Activated CD4-positive, CD25-positive, alpha-beta regulatory T cell treated with anti-CD3 and anti-CD28 coated beads, Interleukin-2, amount 50 U/mL, for 72 hours (primary cell): ENCODE measurements around the gene NEDD4L.

Experiments used
- DNase-seq: peaks from one replicate; pipeline ENCODE4 v3.0.0; 2021

The NEDD4L gene

DNA sequence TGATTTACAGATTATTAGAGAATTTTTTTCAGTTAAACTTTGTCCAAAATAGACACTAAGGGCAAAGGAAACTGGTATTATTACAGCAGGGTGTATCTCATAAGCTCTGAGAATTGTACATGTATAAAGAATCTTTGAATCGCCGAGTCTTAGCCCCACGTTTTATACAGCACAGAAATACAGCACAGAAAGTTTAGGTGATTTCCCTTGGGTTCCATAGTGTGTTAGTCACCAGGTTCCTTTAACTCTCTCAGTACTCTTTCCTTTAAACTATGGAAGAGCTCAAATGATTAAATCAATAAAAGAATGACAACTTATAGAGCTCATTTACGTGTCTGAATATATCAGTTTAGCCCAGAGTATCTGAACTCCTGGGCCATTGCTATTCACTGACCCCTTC lies 256.8 kb downstream of the NEDD4L start:
- DNase-seq: no peak

DNA sequence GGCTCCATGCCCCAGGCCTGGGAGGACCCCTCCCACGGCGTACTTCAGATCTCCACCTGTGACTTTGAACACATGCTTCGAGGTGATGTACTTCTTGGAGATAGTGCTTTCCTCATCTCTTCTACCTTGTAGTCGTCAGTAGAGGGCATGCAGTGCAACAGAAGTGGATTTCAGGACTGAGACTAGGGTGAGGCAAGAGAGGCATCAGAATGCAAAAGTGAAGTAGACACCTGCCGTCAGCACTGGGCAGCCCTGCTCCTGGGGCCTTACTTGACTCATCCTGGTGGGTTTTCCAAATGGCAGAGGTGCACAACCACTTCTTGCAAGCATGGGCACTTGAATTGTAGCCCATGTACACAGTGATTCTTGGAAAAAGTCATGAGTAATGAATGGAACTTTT lies 258.8 kb downstream of the NEDD4L start:
- DNase-seq: no peak

DNA sequence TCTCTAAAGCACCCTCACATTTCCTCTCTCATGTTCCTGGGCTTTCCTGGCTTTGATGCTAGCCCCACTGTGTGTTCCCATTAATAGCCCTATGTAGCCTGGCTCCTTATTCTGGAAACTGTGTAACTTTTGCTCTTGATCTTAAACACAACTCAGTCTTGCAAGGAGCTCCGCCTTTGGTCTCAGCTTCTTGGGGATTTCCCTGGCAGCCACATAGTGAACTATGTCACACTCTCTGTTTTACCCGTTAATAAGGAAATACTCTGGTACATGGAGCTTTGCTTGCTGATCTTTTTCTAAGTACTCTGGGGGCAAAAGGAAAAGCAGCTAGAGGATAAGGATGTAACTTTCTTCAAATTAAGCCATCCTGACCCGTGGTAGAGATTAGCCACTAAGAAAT lies 259.3 kb downstream of the NEDD4L start:
- no peak for DNase-seq

DNA sequence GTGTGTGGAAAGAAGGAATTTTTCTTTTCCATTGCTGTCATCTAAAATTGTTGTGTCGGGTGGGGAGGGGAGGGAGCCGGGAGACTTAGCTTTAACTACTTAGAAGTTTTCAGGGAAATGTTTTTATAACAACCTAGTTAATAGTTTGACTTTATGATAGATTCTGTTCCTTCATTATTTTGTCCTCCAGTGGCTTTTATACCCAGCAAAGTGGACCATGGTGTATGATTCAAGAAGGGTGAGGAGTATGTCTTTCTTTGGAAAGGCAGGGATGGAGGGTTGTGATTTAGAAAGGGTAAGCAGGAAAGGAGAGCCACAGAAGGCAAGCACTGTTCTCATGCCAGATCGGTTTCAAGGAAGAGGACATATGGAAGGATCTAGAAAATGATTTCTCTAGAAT lies 261.8 kb downstream of the NEDD4L start:
- no peak for DNase-seq

DNA sequence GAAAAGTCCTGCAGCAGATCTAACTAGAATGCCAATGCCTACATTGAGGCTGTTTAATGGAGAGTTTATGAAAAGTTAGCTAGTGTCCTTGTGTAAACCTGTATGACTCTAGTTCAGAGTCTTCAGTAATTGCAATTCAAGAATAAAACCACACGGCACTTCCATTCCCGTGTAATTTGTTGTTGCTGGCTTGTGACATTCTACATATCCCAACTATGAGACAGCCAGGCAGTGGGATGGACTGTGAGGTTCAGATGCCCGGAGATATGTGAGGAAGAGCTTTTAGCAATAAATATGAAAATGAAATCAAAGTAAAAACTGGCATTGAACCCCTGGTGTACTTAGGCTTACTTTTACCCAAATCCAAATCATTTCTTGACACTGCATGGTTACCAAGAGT lies 263.4 kb downstream of the NEDD4L start:
- no peak for DNase-seq

DNA sequence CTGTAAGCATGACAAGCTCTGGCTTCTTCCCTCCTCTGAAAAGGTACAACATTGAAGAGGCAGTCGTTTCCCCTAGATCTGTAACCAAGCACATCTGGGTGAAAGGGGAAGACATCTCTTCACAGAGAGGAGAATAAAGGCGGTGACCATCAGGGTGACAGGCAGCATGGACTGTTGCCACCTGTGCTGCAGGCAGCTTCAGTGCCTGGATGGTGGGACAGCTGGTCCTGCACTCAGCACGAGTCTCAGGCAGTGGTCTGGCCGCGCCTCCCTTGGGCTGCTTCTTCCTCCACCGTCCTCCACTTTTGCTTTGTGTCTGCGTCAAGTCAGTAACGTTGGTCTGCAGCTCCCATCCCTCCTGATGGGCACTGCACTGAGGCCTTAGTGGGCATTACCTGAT lies 264.4 kb downstream of the NEDD4L start:
- DNase-seq: no peak

DNA sequence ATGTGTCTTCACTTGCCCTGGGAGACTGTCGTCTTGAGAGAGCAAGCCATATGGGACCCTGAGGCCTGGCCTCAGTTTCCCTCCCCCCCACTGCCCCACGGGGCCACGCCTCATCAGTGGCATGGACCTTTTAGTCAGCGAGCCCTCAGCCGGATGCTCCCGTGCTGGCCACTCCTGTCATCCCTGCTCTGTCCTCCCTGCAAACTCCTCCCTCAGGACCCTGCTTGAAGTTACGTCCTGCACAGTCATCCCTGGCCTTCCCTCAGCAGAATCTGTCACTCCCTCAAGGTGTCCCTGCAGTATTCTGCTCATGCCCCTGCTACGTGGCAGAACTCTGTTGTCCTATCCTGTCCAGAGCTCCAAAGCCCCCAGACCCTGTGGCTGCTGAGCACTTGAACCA lies 265.1 kb downstream of the NEDD4L start:
- DNase-seq: no peak

DNA sequence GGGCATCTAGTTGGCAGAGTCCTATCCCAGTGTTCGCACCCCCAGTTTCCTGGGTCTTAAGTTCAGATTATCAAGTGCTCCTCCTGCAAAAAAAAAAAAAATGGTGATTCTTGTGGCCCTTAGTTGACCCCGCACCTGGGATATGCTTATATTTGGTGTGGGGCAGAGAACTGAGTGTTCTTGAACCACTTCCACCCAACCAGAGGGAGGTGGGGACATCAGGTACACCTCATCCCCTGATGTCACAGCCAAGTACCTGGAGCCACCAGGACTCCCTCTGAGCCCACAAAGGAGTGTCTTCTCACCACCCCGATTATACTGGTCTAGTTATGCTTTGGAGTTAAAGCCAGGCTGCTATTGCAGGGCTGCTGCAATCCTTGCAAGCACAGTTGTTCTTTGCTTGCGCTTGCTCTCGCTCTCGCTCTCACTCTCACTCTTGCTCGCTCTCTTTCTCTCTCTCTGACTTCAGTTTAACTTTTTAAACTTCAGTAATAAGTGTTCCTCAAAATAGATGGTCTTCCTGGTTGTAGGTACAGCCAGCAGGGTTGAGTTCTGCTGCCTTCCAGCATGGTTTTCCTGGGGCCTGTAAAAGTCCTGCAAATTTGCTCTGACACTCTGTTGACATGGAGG lies 265.7 kb downstream of the NEDD4L start:
- no peak for DNase-seq

DNA sequence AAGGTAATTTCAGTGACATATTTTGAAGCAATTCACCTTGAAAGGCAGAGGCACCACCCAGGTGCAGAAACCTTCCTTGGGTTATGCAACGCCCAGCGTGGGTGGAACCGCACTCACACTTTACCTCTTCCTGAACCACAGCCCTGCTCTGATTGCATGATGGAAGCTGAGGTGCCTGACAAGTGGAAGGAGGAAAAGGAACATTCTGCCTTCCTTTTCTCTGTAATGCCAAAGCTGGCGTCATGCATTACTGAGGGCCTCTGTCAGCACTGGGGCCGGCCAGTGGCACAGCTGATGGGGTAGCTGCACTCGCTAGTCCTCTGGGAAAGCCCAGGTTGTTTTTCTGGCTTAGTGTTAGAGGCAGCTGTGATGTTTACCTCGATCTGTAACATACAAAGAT lies 266.5 kb downstream of the NEDD4L start:
- DNase-seq: no peak

DNA sequence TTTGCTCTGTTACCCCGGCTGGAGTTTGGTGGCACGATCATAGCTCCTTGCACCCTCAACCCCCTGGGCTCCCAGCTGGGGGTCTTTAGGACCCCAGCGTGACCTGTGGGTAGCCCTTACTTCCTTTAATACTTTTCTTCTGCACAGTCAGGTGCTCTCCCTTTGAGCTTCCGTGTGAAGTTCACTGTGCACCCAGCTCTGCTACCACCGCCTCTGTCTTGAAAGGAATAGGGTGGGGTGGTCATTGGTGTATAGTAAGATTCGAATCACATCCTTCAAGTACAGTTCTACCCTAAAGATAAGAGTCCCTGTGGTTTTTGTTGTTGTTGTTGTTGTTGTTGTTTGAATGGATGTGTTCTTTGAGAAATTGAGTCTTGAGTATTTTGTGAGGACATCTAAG lies 267.4 kb downstream of the NEDD4L start:
- DNase-seq: no peak

DNA sequence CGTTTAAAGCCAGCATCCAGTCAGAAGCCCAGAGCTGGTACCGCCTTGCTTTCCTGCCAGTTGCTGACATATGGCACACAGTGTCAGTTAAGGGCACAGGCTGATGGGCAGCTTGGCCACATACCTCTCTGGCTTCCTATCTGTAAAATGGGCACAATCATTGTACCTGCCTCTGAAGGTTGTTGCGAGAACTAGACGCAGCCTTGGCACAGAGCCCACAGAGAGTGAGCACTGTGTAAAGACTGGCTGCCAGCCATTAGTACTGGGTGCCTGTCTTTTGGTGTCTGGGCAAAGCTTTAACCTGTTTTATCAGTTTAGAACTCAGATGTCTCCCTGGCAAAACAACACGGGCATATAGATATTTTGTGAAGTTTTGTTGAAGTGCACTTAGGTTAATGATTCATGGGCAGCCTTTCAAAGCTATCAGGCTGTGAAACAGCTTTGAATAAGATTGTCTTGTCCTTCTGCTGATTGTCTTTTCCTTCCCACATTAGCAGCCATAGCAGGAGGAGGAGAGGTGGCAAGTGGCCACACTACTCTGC lies 269.5 kb downstream of the NEDD4L start:
- no peak for DNase-seq

DNA sequence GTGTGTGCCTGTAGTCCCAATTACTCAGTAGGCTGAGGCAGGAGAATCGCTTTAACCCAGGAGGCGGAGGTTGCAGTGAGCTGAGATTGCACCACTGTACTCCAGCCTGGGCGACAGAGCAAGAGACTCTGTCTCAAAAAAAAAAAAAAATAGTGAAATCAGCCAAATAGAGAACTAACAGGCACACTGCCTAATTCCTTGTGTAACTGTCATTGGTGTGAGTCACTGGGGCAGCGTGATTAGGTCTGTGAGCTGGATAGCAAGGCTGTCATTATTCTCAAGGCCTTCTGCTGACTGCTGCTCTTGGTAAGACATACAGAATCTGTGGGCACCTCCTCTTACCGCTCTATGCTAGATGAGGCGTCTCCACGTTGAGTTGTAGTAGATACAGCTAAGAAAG lies 270.3 kb downstream of the NEDD4L start:
- DNase-seq: no peak

DNA sequence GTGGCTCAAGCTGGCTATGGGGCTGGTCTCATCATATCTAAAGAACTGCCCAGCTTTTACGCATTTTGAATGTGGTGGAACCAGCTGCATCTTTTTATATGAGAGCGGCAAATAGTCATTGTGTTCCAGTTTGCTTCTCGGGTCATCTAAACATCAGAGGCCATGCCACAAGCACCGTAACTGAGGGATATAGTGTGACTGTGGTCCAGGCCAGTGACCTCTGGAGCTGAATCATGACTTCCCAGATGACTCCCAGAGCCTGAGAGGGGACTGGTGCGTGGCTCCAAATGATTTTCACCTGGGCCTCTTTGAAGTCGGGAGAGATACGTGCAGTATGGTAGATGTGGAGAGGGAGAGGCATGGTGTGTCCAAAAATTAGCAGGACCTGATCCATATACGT lies 271.0 kb downstream of the NEDD4L start:
- DNase-seq: no peak

DNA sequence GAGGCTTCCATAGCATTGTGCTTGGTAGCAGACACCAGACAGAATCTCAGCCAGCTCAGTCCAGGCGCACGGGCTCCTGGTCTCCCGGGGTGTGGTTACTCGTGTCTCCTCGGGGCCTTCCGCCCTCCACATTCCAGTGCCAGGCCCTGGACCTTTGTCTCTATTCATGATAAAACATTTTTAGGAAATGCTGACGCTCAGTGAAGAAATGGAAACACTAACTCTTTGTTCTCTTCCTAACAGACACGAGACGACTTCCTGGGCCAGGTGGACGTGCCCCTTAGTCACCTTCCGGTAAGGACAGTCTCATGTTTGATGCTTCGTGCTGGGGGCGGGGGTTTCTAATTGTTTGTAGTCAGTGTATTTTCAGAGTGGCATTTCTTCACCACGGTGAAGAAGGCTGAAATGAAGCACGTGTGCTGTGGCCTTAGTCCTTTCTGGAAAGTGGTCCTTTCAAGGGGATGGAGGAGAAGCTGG lies 271.8 kb downstream of the NEDD4L start:
- DNase-seq: no peak

DNA sequence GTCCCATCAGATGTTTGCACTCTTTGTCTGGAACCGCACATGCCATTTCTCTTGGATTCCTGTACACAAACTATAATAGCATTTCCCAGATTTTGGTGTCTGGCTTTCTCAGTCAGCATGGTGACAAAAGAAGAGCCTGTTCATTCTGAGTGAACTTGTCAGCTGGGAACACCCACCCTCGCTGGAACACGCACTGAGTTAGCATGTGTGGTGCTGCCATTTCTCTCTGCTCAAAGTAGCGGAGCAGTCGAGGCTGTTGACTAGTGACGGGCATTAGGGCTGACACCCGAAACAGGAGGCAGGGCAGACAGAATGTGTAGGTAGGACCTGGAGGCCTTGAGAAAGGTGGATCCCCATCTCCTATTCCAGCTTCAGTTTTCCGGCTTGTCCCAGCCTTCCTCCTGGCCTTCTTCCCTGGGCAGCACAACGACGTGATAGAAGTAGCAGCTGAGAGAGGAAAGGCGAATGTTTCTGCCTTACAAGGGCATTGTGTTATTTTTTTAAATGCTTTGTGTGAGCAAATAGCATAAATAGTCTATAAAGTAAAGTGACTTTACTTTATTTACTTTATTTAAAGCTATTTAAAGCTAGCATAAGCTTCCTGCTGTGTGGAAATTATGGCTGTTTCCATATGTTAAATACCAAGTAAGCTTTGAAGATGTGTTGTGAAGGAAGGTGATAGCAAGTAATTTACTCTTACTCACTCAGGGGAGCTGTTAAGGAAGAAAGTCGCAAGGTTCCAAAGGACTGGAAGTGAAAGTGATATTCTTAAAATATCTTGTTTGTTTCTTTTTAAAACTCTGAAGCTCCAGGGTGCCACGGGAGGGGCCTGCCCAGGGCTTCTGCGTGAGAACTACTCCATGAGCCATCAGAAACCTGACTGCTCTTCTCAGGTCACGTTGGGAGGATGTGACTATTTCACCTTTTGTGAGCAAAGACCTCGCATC lies 272.6 kb downstream of the NEDD4L start:
- DNase-seq: no peak

DNA sequence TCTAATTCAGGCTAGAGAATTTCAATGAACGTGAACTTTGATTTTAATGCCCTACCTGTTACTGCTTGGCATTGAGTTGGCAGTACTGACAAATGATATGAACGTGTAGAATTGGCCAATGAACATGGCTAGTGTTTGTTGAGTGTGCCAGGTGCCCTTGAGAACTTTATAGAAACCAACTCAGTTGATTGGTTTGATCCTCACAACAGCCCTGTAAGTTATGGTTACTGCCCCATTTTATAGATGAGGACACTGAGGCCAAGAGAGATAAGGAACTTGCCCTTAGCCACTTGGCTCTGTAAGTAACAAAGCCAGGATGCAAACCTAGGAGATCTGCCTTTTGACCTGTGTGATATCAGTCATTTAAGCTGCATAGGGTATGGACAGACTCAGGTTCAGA lies 275.7 kb downstream of the NEDD4L start:
- DNase-seq: no peak

DNA sequence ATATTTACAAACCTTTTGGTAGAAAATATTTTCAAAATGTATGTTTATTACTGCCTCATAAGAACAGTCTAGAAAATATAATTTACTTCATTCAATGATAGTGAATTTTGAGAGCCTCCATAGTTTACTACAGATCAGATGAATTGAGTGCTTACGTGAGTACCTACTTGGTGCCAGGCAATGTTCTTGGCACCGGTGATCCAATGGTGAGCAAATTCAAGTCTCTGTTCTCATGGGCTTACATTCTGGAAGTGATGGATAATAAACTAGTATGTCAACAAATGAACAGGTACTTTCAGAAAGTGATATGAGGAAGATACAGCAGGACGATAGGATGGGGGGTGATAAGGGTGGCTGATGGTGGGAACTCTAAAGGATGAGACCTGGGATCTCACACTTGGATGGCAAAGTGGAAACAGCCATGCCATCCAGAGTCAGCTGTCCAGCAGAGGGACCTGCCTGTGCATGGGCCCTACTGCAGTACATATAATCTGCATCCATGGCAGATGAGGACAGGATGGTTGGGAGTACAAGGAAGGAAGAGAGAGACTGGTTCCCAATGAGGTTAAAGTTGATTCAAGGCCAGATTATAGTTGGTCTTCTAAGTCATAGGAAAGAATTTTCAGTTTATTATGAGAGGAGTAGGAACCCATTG lies 277.0 kb downstream of the NEDD4L start:
- no peak for DNase-seq

DNA sequence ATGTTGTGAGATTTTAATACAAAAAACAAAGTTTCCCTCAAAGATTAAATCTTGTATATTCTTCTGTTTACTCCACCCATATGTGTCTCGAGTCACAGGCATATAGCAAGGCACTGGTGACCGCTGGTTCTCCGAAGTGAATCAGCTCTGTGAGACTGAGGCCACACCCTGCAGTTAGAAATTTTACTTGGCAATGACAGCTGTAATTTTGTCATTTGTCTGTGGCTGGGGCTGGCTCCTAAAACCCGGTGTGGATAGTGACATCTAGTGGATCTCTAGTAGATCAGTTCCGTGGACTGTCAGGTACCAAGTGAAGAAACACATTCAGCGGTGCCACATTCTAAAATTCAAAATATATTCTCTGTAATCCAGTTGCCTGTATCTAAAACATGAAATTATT lies 278.0 kb downstream of the NEDD4L start:
- no peak for DNase-seq

DNA sequence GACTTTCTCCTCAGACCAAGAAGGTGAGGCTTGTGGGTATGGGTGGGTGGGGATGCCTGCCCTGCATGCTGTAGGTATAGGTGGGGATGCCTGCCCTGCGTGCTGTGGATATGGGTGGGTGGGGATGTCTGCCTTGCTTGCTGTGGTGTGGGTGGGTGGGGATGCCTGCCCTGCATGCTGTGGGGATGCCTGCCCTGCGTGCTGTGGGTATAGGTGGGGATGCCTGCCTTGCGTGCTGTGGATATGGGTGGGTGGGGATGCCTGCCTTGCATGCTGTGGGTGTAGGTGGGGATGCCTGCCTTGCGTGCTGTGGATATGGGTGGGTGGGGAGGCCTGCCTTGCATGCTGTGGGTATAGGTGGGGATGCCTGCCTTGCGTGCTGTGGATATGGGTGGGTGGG lies 278.4 kb downstream of the NEDD4L start:
- DNase-seq: no peak

DNA sequence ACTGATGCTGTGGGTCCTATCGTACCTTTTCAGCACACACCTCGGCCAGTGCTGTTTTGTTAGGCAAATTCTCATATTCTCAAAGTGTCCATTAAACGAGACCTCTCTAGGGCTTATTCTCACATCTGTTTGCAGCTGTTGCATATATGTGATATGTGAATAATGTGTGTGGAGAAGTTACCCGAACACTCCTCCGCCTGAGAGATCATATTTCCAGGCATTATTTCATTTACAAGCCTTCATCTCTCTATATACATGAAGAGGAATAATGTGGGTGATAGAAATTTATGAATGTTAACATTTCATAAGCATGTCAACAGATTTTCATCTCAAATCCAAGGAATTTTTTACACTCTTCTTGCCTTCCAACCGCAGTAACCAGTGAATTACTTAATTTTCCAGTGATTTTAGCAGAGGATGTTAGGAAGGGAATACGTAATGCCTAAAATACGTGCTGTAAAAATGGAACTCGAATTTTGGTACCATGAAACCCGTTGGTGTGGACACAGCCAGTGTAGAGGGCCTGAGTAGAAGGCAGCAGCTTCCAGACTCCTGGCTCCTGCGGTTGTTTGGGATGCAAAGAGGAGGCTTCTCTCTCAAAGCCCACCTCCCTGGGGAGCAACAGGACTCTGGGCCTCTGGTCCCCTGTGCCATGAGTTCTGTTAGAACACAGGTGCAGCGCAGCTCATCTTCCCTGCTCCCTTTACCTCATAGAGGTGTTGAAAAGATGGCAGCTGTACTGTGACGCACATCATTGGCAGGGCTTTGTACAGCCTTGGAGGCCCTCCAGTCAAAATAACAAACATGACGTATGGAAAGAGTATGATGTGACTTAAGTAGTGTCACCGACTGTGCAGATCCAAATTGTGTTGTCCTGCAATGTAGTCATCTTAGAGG lies 280.1 kb downstream of the NEDD4L start:
- no peak for DNase-seq

DNA sequence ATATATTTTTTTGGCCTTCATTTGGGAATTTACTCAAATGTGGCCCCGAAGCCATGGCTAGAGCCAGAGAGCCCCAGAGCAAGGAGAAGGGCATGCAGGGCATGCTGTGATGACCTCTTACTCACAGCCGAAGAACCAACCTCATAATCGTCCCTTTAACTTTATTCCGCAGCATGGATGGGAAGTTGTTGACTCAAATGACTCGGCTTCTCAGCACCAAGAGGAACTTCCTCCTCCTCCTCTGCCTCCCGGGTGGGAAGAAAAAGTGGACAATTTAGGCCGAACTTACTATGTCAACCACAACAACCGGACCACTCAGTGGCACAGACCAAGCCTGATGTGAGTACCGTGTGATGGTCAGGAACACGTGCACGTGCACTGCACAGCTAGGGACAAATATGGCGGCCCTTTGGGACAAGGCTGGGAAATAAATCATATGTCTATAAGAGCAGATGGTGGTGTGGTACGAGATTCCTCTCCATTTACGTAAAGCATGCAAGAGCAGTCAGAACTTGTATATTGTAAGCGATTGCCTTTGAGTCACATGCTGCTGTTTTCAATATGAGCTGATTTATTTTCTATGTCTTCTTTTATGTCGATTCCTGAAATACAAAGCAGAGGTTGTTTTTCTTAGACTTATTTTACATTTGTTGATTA lies 280.9 kb downstream of the NEDD4L start:
- DNase-seq: no peak

DNA sequence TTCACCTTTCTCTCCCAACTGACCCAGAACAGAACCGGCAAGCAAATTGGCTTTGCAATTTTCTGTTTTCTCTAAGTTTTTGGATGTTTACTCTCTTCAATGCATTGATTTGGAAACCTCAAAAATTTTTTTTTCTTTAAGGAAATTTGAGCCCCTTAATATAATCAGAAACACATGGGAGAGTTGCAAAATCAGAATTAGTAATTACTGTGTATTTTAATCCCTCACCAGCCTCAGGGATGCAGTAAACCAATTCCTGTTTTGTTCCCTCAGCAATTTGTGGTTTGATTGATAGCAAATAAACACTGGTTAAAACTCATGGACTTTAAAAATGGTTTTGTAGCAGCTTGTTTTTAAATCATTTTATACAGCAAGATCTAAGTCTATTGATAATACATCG lies 281.5 kb downstream of the NEDD4L start:
- DNase-seq: no peak
